ENCODE measurements around the gene ZDHHC9.
"Not testable (repeated sequence)": the region's sequence is repeated elsewhere in the genome, so short reads cannot be mapped to it uniquely, and the experiment has no call there.

The ZDHHC9 gene

GRCh38 chrX:129843459-129844306, at the start of gene ZDHHC9:
ZDHHC9 (minus strand) TSS chrX:129843886; CDS start chrX:129841945, 1,941 bp downstream.
- H3K4me1 Mint-ChIP-seq, result peaks cover 43% of the 10 kb centered on the region
- DNase-seq, result peak; percentile 86
- H3K4me3 Mint-ChIP-seq, result peak within 1 kb of the TSS; percentile 88
- H3K36me3 Mint-ChIP-seq (ENCODE audit: low read depth), result no peaks in the 10 kb centered on the region
- H3K9me3 Mint-ChIP-seq, result no peaks in the 10 kb centered on the region
- peak; percentile 96 for ATAC-seq
- H3K27ac Mint-ChIP-seq, result peak within 1 kb of the TSS; percentile 86
- H3K27me3 Mint-ChIP-seq, result no peaks in the 10 kb centered on the region

DNA sequence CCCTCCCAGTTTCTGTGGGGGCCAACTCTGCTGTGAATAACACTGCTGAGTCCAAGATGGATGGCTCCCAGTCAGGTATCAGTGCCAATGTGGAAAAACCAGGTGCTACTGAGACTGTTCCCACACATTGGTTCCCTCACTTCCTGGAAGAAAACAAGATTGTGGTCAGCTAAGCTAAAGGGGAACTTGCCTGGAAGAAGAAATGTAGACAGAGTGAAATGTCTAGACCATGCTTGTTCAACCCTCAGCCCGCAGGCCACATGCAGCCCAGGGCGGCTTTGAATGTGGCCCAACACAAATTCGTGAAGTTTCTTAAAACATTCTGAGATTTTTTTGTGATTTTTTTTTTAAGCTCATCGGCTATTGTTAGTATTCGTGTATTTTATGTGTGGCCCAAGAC, 33.7 kb upstream of the ZDHHC9 start:
- no peak for ATAC-seq
- Mint-ChIP-seq H3K4me1 (no peaks in the 10 kb centered on the region), H3K4me3 (no peak overlapping the region), H3K27me3 (no peaks in the 10 kb centered on the region), H3K9me3 (no peaks in the 10 kb centered on the region), H3K36me3 (ENCODE audit: low read depth) (no peaks in the 10 kb centered on the region), H3K27ac (no peak overlapping the region)
- no peak for DNase-seq

DNA sequence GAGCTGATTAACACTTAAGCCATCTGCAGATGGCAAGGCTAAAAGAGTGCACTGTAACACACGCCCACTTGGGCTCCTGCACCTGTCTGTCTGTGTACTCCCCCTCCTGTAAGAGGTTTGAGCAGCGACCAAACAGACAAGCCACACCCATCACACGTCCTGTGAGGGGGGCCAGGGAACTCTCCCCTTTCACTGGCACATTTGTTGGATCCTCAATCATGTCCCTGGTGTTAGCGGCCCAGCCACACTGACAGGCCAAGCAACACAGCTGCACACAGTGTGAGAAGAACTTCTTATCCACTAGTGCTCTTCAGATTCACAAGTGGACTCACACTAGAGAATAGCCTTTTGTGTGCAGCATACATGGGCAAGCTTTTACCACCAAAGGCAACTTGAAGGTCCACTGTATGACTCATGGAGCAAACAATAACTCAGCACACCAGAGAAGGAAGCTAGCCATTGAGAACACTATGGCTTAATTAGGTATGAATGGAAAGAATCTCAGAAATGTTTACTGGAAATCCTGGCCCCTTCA, 33.2 kb upstream of the ZDHHC9 start:
- no peak for DNase-seq
- Mint-ChIP-seq H3K4me3 (no peak overlapping the region), H3K4me1 (no peaks in the 10 kb centered on the region), H3K27ac (no peak overlapping the region), H3K9me3 (no peaks in the 10 kb centered on the region), H3K36me3 (ENCODE audit: low read depth) (no peaks in the 10 kb centered on the region), H3K27me3 (no peaks in the 10 kb centered on the region)
- ATAC-seq, result no peak

DNA sequence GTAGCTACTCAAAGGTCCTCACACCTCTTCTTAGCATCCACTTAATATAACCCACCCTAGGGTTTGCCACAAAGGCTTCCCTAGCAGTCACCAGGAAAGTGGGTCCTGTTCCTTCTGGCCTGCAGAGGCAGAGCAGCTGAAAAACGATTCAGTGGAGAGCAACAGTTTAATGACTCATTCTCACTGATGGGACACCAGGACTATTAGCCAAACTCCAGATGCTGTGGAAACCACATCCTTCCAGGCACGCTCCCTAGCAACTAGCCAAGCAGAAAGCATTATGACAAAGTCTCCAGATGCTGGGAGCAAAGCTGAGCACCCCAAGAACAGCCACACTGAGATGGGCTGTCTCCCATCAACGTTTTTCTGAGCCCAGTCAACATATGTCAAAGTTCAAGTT, 32.0 kb upstream of the ZDHHC9 start:
- Mint-ChIP-seq H3K9me3 (no peaks in the 10 kb centered on the region), H3K4me1 (no peaks in the 10 kb centered on the region), H3K27ac (no peak overlapping the region), H3K4me3 (no peak overlapping the region), H3K27me3 (no peaks in the 10 kb centered on the region), H3K36me3 (ENCODE audit: low read depth) (no peaks in the 10 kb centered on the region)
- ATAC-seq, result no peak
- DNase-seq, result no peak

GRCh38 chrX:129872524-129872923, 28.8 kb upstream of the ZDHHC9 start:
- H3K27me3 Mint-ChIP-seq, result no peaks in the 10 kb centered on the region

GRCh38 chrX:129866321-129866720, 22.6 kb upstream of the ZDHHC9 start:
- H3K9me3 Mint-ChIP-seq, result not testable (repeated sequence)

More at GRCh38 chrX:129872524-129872923, 28.8 kb upstream of the ZDHHC9 start:
- Mint-ChIP-seq H3K4me1 (no peaks in the 10 kb centered on the region), H3K9me3 (no peaks in the 10 kb centered on the region), H3K27ac (no peak overlapping the region), H3K36me3 (ENCODE audit: low read depth) (no peaks in the 10 kb centered on the region), H3K4me3 (no peak overlapping the region)
- ATAC-seq (no peak), DNase-seq (no peak)

GRCh38 chrX:129859134-129859533, 15.4 kb upstream of the ZDHHC9 start:
- not testable (repeated sequence) for H3K4me1 Mint-ChIP-seq; H3K36me3 Mint-ChIP-seq (ENCODE audit: low read depth); H3K27me3 Mint-ChIP-seq; DNase-seq; H3K4me3 Mint-ChIP-seq; ATAC-seq; H3K9me3 Mint-ChIP-seq; H3K27ac Mint-ChIP-seq

More at GRCh38 chrX:129866321-129866720, 22.6 kb upstream of the ZDHHC9 start:
- not testable (repeated sequence) for H3K36me3 Mint-ChIP-seq (ENCODE audit: low read depth); ATAC-seq; H3K4me3 Mint-ChIP-seq; DNase-seq; H3K27ac Mint-ChIP-seq; H3K27me3 Mint-ChIP-seq; H3K4me1 Mint-ChIP-seq

DNA sequence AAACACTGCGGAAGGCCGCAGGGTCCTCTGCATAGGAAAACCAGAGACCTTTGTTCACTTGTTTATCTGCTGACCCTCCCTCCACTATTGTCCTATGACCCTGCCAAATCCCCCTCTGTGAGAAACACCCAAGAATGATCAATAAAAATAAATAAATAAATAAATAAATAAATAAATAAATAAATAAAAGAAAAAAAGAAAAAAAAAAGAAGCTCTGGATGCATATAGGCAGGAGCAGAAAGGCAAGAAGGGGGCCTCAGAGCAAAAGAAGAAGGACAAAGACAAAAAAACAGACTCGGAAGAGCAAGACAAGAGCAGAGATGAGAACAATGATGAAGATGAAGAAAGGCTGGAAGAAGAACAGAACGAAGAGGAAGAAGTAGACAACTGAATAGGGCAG, 8.1 kb upstream of the ZDHHC9 start:
- not testable (repeated sequence) for H3K27ac Mint-ChIP-seq; ATAC-seq; H3K4me1 Mint-ChIP-seq; H3K4me3 Mint-ChIP-seq; DNase-seq; H3K36me3 Mint-ChIP-seq (ENCODE audit: low read depth); H3K9me3 Mint-ChIP-seq; H3K27me3 Mint-ChIP-seq

DNA sequence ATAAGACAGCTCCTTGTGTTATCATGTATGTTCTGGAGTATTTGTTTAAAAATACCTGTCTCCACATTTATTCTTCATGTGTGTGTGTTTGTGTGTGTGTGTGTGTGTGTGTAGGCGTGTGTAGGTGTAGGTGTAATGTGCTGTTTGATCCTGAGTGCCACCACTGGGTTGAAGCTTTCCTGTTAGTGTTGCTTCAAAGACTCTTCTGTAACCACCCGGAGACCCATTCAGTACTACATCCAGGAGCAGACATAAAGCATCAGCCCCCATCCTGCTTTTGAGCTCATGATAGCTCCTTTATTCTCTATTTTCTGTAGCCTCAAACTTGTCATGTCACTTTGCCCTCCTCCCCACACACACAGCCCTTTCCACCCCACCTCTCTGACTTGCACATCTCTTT, 3.0 kb upstream of the ZDHHC9 start:
- Mint-ChIP-seq H3K27ac (no peak overlapping the region), H3K4me1 (peaks cover 28% of the 10 kb centered on the region), H3K36me3 (ENCODE audit: low read depth) (no peaks in the 10 kb centered on the region), H3K9me3 (no peaks in the 10 kb centered on the region), H3K4me3 (no peak overlapping the region), H3K27me3 (no peaks in the 10 kb centered on the region)
- DNase-seq, result no peak
- ATAC-seq, result no peak

DNA sequence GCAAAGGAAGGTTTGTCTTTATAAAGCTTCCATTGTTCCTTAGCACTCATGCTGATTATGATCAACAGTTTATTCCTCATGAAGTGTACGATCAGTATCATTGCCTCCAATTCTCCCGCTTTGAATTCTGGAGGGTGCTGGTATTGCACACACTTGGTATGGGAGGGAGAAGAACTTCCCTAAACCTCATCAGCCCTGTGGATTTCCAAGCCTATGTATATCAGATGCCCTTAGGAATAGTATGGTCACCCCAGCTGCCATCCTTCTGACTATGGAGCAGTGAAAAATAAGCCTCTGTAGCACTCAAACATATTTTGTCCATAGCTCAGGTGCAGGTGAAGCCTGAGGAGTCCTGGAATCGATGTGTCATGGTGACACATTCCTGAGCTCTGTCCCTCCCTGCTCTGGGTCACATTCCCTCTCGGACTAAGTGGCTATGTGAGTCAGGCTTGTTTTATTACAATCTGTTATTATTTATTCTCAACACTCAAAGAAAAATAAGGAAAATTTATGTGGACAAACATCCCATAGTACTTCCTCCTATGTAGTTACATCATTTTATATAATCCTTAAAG, 2.0 kb upstream of the ZDHHC9 start:
- ATAC-seq, result no peak

DNA sequence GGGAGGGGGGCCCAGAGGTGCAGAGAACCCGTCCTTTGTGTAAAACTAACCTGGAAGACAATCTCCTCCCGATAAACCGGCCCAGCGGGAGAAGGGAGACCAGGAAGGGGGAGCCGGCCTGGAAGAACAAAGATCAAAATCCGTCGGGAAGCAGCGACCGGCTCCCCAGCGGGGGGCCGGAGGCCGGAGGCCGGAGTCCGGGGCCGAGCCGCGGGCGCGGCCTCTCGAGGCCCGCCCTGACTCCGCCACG, 552 bp downstream of the ZDHHC9 start:
- Mint-ChIP-seq H3K4me3 (peak overlapping the region; percentile 88), H3K4me1 (peaks cover 43% of the 10 kb centered on the region), H3K36me3 (ENCODE audit: low read depth) (no peaks in the 10 kb centered on the region), H3K27ac (no peak overlapping the region), H3K9me3 (no peaks in the 10 kb centered on the region), H3K27me3 (no peaks in the 10 kb centered on the region)
- no peak for ATAC-seq
- DNase-seq, result no peak

More for the DNA sequence above, 2.0 kb upstream of the ZDHHC9 start:
- Mint-ChIP-seq H3K4me1 (peaks cover 39% of the 10 kb centered on the region), H3K9me3 (no peaks in the 10 kb centered on the region), H3K27me3 (no peaks in the 10 kb centered on the region), H3K4me3 (no peak overlapping the region), H3K36me3 (ENCODE audit: low read depth) (no peaks in the 10 kb centered on the region), H3K27ac (no peak overlapping the region)
- no peak for DNase-seq

DNA sequence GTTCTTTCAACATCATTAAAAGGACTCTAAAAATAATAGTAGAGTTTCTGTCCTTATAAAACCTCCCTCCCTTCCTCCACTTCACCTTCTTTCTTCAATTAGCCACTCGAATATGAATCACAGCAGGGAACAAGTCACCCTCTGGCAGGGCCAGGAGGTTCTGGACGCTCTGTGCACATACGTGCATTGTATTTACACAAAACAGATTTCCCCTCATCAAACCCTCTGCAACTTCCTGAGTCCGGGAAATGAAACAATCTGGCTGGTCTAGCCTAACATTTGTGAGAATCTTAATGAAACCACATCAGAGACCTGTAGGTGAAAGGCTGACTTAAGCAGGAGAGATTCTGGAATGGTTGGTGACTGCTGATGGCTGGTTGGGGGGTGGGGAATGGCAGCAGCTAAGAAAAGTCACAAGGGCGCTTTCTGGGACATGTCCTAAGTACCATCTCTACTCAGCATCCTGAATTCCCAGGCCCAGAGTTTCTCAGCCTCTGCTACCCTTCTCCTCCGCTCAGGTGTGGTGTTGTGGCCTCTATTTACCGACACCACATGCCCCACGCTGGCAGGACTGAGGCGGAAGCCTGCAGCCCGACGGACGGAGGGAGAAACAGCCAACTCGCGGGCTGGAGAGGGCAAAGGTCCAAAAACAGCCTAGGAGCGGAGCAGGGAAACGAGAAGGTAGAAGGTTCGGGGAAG, 1.0 kb downstream of the ZDHHC9 start:
- ATAC-seq, result no peak
- Mint-ChIP-seq H3K36me3 (ENCODE audit: low read depth) (no peaks in the 10 kb centered on the region), H3K4me3 (peak overlapping the region; percentile 88), H3K27ac (peak overlapping the region; percentile 47), H3K27me3 (no peaks in the 10 kb centered on the region), H3K4me1 (peaks cover 43% of the 10 kb centered on the region), H3K9me3 (no peaks in the 10 kb centered on the region)
- peak; percentile 10 for DNase-seq

- Mint-ChIP-seq H3K27me3 (no peaks in the 10 kb centered on the region), H3K9me3 (no peaks in the 10 kb centered on the region), H3K36me3 (ENCODE audit: low read depth) (peaks cover 4% of the 10 kb centered on the region), H3K4me3 (no peak overlapping the region), H3K27ac (no peak overlapping the region), H3K4me1 (peaks cover 34% of the 10 kb centered on the region)
- DNase-seq, result no peak
- no peak for ATAC-seq
Observed at GRCh38 chrX:129840344-129840743, 3.3 kb downstream of the ZDHHC9 start.

DNA sequence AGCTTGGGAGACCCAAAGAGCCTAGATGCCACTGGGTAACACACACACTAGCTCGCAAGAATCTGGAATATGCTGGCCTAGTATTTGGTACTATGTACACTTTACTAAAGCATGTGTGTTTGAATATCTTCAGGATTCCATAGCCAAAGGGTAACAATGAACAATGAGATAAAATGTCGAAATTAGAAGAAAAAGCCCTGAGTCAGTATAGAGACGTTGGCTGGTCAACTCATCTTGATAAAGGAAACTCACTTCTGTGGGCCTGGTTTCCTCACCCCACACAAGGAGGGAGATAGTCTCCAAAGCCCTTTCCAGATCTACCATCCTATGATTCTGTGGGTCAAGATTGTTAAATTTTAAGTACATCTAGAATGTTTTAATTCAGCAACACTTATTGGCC, 6.9 kb downstream of the ZDHHC9 start:
- no peak overlapping the region for H3K4me3 Mint-ChIP-seq
- H3K27me3 Mint-ChIP-seq, result no peaks in the 10 kb centered on the region
- H3K4me1 Mint-ChIP-seq, result peaks cover 16% of the 10 kb centered on the region
- H3K9me3 Mint-ChIP-seq, result no peaks in the 10 kb centered on the region
- H3K27ac Mint-ChIP-seq, result no peak overlapping the region
- H3K36me3 Mint-ChIP-seq (ENCODE audit: low read depth), result peaks cover 4% of the 10 kb centered on the region
- DNase-seq (no peak), ATAC-seq (no peak)

Measured in activated naive CD8-positive, alpha-beta T cell treated with anti-CD3 and anti-CD28 coated beads, Interleukin-2, amount 50 U/mL, for 24 hours (primary cell).